ENCODE data around the gene FAM163B.

GRCh38 chr9:133540698-133541025 lies 68.5 kb downstream of the FAM163B start:
- TF ChIP-seq CTCF (IDR thresholded peaks at IDR 0.05) = no peak
- no peak for TF ChIP-seq POLR2A (IDR thresholded peaks at IDR 0.05)

Data from thyroid gland (tissue), 4 donors.